Measurements from ENCODE around the gene CACNA1H.
"Not testable (repeated sequence)": the region's sequence is repeated elsewhere in the genome, so short reads cannot be mapped to it uniquely, and the experiment has no call there.

The CACNA1H gene

DNA sequence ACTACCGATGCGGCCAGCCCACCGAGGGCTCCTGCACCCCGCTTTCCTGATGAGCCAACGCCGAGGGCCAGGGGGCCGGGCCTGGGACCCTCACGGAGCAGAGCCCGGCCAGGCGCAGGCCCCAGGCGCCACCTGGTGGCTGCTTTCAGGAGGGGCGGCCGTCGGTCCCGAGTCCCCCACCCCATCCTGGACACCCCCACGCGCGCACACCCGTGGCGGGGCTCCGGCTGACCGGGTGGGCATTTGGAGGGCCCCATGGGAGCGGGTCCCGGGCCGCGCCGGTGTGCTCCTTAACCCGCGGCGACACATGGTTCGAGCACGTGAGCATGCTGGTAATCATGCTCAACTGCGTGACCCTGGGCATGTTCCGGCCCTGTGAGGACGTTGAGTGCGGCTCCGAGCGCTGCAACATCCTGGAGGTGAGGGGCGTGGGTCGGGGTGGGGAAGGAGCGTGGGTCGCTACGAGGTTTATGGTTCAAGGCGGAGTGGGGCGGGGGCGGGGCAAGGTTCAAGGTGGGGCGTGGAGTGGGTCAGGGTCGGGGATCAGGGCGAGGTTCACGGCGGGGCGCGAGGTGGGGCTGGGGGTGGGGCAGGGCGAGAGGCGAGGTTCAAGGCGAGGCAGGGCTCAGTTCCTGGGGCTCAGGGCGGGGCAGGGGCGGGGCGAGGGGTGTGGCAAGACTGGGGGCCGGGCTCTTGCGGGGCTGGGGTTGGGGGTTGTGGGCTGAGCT, 41.9 kb downstream of the CACNA1H start:
- no peak for DNase-seq

DNA sequence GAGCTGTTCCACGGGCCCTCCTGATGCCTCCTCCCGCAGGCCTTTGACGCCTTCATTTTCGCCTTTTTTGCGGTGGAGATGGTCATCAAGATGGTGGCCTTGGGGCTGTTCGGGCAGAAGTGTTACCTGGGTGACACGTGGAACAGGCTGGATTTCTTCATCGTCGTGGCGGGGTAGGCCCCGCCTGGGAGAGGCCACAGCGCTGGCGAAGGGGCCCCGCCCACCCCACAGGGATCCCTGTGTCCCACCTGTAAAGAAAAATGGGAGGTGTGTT, 42.4 kb downstream of the CACNA1H start:
- no peak for DNase-seq

DNA sequence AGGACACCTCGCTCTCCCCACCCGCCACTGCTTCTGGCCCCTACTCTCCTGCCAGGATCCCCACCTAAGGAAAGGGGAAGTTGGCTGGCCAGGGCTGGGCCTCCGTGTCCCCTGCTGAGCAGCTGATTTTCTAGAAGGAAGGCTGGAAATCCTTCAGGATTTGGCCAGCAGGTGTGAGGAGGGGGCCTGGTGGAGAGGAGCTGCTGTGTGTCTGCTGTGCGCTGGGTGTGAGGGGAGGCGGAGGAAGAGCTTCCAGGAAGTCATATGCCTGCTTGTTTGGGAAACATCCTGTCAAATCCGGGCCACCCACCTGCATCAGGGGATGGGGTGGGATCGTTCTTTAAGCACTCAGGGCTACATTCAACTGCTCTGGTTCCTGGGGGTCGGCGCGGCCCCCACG, 43.6 kb downstream of the CACNA1H start:
- no peak for DNase-seq

DNA sequence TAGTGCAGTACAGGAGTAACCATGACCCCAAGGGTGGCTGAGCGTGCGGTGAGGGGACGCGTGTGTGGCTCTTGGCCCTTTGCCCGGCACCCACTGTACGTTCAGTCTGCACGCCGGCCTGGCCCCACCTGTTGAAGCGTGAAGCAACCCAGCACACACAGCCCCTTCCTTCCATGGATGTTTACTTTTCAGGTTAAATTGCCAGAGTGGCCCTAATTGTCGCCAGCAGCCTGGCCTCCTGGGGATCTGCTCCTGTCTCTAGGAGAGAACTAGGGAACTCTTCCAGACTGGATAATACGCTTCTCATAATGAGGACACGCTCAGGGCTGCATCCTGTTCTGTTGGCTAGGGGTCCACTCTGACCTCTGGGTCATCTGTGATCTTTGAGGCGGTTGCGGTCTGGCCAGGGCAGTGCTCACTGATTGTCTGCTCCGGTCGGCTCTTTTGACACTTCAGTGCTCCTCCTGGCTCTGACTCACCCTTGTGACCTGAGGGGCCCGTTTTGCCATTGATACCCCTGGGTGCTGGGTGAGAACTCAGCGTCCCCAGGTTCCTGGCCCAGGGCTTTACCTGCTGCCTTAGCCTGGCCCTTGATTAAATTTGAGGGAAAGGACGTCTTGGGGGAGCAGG, 44.4 kb downstream of the CACNA1H start:
- no peak for DNase-seq

DNA sequence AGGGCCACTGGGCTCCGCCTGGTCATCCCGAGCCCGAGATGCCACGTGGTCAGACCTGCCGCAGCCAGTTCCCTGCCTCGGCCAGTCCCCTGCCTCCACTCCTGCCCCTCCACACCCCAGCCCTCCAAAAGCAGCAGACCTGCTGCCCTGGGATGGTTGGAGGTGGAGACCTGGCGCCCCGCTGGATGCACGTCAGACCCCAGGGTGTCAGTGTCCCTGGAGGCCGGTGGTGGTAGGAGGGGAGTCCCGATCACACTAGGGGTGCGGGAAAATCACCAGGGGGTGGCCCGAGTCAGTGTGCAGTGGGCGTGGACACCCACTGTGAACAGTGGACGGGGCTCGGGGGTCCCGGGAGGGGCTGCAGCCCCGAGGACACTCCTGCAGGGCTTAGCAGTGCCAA, 45.3 kb downstream of the CACNA1H start:
- no peak for DNase-seq

DNA sequence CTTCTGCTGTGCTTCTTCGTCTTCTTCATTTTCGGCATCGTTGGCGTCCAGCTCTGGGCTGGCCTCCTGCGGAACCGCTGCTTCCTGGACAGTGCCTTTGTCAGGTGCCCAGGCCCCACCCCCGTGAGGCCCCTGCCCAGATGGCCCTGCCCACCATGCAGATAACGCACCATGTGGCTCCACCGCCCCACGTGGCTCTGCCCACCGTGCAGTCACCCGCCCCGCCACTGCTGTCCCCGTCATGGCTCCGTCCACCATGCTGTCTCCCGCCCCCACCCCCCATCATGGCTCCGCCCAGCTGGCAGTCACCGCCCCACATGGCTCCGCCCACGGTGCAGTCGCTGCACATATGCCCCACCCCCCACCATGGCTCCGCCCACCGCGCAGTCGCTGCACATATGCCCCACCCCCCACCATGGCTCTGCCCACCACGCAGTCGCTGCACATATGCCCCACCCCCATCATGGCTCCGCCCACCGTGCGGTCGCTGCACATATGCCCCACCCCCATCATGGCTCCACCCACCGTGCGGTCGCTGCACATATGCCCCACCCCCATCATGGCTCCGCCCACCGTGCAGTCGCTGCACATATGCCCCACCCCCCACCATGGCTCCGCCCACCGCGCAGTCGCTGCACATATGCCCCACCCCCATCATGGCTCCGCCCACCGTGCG, 45.9 kb downstream of the CACNA1H start:
- DNase-seq: not testable (repeated sequence)

DNA sequence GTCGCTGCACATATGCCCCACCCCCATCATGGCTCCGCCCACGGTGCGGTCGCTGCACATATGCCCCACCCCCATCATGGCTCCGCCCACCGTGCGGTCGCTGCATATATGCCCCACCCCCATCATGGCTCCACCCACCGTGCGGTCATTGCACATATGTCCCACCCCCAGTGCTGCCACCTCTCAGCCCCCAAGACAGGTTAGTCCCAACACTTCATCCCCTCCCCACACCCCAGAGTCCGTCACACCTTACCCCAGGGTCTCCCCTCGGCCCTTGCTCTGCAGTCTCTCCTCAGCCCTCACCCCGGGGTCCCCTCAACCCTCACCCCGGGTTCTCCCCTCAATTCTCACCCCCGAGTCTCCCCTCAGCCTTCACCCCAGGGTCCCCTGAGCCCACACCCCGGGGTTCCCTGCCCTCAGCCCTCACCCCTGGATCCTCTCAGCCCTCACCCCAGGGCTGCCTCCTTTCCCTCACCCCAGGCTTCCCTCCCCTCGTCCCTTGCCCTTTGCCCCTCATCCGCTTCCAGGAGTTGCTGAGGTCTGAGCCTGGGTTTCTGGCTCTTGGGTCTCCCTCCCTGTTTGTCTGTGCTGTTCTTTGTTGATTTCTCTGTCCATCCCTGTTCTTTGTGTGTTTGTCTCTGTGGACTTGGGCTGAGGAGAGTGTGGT, 46.6 kb downstream of the CACNA1H start:
- no peak for DNase-seq

DNA sequence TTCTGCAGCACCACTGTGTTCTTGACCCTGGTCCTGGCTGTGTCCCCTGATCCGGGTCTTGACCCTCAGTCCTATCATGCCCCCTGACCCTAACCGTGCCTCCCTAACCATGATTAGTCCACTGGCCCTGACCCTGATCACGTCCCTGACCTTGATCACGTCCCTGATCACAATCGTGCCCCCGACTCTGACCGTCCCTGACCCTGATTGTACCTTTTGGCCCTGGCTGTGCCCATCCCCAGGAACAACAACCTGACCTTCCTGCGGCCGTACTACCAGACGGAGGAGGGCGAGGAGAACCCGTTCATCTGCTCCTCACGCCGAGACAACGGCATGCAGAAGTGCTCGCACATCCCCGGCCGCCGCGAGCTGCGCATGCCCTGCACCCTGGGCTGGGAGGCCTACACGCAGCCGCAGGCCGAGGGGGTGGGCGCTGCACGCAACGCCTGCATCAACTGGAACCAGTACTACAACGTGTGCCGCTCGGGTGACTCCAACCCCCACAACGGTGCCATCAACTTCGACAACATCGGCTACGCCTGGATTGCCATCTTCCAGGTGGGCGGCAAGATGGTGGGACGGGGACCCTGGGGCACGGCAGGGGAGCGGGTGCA, 47.2 kb downstream of the CACNA1H start:
- DNase-seq: no peak

DNA sequence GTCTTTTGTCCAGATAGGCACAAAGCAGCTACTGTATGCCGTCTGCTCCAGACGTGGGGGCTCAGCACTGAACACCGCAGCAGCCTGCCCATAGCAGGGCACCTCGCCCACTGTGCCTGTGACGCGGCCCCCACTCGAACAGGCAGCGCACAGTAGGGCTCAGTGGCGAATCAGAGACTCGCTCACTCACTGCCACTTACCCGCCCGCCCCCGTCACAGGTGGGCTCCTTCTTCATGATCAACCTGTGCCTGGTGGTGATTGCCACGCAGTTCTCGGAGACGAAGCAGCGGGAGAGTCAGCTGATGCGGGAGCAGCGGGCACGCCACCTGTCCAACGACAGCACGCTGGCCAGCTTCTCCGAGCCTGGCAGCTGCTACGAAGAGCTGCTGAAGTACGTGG, 48.5 kb downstream of the CACNA1H start:
- no peak for DNase-seq

DNA sequence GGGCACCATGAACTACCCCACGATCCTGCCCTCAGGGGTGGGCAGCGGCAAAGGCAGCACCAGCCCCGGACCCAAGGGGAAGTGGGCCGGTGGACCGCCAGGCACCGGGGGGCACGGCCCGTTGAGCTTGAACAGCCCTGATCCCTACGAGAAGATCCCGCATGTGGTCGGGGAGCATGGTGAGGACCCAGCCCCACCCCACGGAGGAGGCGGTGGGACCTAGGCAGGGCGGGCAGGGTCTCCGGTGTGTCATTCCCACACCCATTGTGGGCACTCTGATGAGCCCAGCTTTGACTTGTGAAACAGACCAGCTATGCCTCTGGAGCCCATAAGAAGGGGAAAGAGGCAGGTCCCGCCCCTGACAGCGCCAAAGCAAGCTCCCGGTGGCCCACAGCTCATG, 49.4 kb downstream of the CACNA1H start:
- DNase-seq: no peak

DNA sequence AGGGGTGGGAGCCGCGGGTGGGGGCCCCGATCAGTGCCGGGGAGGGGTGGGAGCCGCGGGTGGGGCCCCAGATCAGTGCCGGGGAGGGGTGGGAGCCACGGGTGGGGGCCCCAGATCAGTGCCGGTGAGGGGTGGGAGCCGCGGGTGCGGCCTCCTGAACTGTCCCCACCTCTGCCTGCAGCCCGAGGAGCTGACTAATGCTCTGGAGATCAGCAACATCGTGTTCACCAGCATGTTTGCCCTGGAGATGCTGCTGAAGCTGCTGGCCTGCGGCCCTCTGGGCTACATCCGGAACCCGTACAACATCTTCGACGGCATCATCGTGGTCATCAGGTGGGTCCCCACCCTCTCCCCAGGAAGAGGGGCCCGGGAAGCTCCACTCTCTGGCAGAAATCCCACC, 52.0 kb downstream of the CACNA1H start:
- no peak for DNase-seq

DNA sequence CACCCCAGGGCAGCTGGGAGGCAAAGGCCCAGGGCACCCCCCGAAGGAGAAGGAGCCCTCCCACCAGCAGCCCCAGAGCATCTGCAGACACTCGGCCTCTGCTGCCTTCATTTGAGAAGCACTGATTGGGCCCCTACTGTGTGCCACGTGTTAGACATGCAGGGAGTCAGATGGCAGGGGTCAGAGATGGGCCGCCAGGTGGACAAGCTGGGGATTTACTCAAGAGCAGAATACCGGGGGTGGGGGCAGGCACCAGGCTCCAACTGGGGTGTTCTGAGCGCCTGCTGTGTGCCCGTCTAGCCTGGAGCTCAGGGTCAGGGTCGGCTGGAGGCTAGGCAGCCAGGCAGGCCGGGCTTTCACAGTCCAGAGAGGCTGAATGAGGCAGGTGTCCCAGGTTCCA, 53.4 kb downstream of the CACNA1H start:
- no peak for DNase-seq

DNA sequence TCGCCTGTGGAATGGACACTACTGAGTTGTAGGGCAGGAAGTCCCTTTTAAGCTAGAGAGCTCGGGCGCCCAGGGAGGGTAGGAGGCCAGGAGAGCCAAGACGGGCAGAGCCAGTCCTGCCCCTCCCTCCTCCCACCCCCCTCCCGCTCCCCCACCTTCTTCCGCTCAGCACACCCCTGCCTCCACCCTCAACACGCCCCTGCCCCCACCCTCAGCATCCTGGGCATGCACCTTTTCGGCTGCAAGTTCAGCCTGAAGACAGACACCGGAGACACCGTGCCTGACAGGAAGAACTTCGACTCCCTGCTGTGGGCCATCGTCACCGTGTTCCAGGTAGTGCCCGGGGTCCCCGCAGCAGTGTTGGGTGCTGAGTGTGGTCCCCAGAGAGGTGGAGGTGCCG, 53.9 kb downstream of the CACNA1H start:
- peak; percentile 39 for DNase-seq

DNA sequence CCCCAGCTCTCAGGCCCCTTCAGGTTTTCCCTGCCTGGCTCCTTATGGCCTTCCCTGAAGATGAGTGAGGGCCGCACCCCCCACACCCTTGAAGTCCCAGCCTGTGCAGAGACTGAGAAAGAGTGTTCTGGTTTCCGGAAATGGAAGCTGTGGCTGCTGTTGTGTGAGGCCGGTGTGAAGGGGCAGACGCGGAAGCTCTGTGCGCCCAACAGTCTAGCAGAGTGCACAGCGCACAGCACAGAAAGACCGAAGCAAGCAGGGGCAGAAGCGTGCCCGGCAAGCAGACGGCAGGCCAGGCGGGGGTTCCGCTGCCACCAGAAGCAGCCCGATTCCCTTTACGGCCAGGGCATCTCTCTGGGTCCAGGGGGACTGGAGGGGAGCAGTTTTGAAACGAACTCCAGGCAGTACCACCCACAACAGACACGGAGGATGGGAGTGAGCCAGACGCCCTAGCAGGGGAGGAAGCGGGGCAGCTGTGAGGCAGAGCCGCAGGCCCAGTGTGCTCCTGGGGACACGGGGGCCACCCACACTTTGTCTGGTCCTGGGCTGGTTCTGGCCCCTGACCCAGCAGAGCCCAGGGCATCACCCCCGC, 55.4 kb downstream of the CACNA1H start:
- peak; percentile 14 for DNase-seq

DNA sequence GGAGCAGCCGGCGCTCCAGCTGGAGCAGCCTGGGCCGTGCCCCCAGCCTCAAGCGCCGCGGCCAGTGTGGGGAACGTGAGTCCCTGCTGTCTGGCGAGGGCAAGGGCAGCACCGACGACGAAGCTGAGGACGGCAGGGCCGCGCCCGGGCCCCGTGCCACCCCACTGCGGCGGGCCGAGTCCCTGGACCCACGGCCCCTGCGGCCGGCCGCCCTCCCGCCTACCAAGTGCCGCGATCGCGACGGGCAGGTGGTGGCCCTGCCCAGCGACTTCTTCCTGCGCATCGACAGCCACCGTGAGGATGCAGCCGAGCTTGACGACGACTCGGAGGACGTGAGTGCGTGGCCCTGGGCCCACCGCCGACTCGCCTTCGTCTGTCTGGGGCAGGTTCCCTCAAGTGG, 56.2 kb downstream of the CACNA1H start:
- no peak for DNase-seq

DNA sequence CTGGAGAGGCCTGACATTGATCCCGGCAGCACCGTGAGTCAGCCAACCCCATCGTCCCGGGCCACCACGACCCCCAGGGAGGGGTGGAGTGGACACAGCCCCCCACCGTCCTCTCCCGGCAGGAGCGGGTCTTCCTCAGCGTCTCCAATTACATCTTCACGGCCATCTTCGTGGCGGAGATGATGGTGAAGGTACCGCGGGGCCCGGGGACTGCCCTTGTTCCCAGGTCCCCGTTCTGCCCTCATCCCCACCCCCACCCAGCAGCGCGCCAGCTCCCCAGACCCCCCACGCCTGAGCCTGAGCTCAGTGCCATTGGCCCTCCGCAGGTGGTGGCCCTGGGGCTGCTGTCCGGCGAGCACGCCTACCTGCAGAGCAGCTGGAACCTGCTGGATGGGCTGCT, 57.6 kb downstream of the CACNA1H start:
- DNase-seq: no peak

DNA sequence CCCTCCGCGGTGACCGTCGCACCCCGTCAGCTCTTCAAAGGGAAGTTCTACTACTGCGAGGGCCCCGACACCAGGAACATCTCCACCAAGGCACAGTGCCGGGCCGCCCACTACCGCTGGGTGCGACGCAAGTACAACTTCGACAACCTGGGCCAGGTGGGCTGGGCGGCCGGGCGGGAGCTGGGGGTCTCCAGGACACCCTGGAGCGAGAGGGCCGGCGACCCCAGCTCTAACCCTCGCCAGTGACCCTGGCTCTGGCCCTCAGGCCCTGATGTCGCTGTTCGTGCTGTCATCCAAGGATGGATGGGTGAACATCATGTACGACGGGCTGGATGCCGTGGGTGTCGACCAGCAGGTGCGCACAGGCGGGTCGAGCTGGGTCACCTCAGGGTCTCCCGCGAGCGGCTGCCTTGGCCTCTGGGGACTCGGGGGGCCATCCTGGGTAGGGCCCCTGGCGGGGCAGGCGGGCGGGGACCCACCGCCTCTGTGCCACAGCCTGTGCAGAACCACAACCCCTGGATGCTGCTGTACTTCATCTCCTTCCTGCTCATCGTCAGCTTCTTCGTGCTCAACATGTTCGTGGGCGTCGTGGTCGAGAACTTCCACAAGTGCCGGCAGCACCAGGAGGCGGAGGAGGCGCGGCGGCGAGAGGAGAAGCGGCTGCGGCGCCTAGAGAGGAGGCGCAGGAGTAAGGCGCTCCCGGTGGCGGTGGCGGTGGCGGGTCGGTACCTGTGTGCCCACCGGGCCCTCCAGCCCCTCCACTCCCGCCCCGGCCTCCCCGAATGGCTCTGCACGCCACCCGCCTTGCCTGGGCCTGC, 58.8 kb downstream of the CACNA1H start:
- DNase-seq: no peak

DNA sequence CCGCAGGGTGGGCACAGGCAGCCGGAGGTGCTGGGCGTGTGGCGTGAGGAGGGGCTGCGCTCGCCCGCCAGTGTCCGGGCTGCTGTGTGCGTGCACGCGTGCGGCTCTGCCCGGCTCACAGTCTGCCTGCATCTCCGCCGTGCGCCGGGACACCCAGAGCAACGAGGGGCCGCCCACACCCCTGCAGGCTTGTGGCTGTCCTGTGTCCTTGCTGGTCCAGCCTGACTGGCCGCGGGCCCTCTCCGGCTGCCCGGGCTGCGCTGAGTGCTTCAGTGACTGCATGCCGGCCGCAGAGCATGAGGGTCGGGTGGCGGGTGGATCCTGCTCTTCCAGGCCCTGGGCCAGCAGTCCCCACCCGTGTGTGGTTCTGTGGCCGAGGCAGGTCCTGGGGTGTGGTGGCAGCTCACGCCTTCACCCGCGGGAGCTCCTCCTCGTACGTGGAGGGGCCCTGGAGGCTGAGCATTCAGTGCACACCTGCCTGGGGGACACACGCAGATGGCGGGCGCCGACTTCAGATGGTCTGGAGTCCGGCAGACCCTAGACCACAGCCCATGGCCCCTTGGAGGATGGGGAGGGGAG, 59.8 kb downstream of the CACNA1H start:
- DNase-seq: no peak

DNA sequence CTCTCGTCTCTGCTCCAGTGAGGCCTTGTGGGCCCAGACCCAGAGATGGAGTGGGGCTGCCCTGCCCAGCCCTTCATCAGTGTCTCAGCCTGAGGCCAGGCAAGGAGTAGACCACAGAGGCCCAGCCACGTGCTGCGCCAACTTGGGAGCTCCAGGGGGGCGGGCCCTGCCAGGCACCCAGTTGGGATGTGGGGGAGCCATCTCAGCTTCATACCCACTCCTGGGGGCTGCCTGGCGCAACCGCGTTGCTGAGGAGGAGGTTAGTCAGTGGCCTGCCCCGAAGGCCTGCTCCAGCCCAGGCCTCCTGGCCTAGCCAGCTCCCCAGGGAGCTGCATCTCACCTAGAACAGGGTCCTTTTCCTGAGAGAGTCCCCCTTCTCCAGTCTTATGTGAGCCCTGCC, 60.3 kb downstream of the CACNA1H start:
- DNase-seq: no peak

DNA sequence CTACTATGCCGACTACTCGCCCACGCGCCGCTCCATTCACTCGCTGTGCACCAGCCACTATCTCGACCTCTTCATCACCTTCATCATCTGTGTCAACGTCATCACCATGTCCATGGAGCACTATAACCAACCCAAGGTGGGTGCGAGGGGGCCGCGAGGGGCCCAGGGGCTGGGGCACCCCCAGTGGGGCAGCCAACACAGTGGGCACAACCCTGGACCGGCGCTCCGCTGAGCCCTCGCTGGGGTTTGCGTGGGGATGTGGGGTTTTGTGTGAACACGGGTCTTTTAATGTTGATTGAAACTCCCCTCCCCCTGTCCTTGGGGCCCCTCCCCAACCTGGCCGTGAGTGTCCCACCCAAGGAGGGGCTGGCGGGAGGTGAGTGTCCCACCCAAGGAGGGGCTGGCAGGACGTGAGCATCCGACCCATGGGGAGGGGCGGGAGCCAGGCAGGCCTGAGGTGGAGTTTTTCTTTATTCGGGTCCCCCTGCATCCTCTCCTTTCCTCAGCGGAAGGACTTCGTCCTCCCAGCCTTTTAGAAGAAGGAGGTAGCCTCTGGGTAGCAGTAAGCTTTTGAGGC, 61.0 kb downstream of the CACNA1H start:
- no peak for DNase-seq

DNA sequence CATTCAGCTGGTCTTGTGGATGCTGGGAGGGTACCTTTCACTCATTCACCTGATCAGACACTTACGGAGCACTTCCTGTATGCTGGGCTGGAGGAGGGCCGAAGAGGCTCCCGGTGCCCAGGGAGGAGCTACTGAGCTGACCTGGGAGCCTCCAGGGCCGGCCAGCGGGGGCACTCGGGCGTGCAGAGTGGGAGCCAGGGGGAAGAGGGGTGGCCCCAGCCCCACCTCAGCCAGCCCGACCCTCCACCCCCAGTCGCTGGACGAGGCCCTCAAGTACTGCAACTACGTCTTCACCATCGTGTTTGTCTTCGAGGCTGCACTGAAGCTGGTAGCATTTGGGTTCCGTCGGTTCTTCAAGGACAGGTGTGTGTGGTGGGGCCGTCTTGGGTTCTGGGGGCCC, 61.8 kb downstream of the CACNA1H start:
- DNase-seq: no peak

All from CD4-positive, alpha-beta T cell treated with Interleukin-17A for 1 hour (primary cell).